Body of pancreas (tissue), 4 donors: ENCODE data around the gene CYTH1.

Source experiments
- POLR2A ChIP-seq, 3 donors: fragments of 450-650 bp; IDR thresholded peaks; one replicate each; pipeline ENCODE4 v1.6.1; 2016; ENCODE audit warnings: antibody characterized with exemption in 3 of 3, mild to moderate bottlenecking in 2 of 3
- TF ChIP-seq, protein P1 (sequence below), 7 experiments: fragments of 450-650 bp in 4 of 7; fragments of 200-600 bp in 3 of 7; sonication (generic) in 3 of 7; IDR thresholded peaks; one replicate each; pipeline ENCODE4 v1.5.1; 2016 to 2019; ENCODE audit warnings: antibody characterized with exemption in 7 of 7

DNA sequence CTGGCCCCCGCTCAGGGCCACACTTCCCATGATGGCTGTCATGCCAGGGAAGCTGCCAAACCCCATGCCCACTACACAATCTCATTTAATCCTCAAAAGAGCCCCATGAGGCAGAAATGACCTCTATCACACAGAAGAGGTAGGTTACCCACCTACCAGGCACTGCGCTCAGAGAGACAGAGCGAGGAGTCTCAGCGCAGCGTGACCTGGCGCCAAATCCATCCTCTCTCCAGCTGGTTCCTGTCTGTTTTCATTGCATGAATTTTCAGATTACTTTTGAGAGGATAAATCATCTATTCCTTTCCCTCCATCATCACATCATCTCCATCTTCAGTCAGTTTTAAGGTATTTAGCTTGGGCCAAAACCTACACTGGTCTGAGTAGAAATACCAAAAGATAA is 103.4 kb downstream of the CYTH1 start:
- TF ChIP-seq POLR2A (IDR thresholded peaks at IDR 0.05): no peak
- TF ChIP-seq, protein P1, sequence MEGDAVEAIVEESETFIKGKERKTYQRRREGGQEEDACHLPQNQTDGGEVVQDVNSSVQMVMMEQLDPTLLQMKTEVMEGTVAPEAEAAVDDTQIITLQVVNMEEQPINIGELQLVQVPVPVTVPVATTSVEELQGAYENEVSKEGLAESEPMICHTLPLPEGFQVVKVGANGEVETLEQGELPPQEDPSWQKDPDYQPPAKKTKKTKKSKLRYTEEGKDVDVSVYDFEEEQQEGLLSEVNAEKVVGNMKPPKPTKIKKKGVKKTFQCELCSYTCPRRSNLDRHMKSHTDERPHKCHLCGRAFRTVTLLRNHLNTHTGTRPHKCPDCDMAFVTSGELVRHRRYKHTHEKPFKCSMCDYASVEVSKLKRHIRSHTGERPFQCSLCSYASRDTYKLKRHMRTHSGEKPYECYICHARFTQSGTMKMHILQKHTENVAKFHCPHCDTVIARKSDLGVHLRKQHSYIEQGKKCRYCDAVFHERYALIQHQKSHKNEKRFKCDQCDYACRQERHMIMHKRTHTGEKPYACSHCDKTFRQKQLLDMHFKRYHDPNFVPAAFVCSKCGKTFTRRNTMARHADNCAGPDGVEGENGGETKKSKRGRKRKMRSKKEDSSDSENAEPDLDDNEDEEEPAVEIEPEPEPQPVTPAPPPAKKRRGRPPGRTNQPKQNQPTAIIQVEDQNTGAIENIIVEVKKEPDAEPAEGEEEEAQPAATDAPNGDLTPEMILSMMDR (IDR thresholded peaks at IDR 0.05): no peak
